Ascending aorta (tissue), 2 donors: ENCODE measurements around the gene C10orf71. TPM values are rescaled to one million over a fixed set of nuclear protein-coding genes. Genes with fewer than 3 reads are reported as not detected.
A peak's percentile ranks its signal among the peaks of the same experiment; 100 is the strongest.

Experiments
- DNase-seq, 2 donors: peaks; one replicate each; pipeline ENCODE4 v3.0.0-alpha.2; 2019; ENCODE audit warnings: low spot score in 2 of 2
- H3K27ac ChIP-seq, 2 donors: fragments of 200-600 bp; sonication (generic); one replicate each; pipeline ENCODE4 v1.5.1; 2016 to 2017; ENCODE audit warnings: mild to moderate bottlenecking in 1 of 2
- H3K27me3 ChIP-seq: fragments of 200-600 bp; sonication (generic); one replicate; pipeline ENCODE4 v1.5.1; 2017
- H3K36me3 ChIP-seq, 2 donors: fragments of 200-600 bp; sonication (generic); one replicate each; pipeline ENCODE4 v1.5.1; 2016
- H3K4me1 ChIP-seq, 2 donors: fragments of 200-600 bp; sonication (generic); one replicate each; pipeline ENCODE4 v1.5.1; 2016 to 2017; ENCODE audit warnings: mild to moderate bottlenecking in 1 of 2
- H3K4me3 ChIP-seq, 2 donors: fragments of 200-600 bp; sonication (generic); one replicate each; pipeline ENCODE4 v1.5.1; 2016 to 2017; ENCODE audit warnings: mild to moderate bottlenecking in 1 of 2
- H3K9me3 ChIP-seq, 2 donors: fragments of 200-600 bp; sonication (generic); one replicate each; pipeline ENCODE4 v1.5.1; 2016
- CTCF ChIP-seq, 3 experiments: fragments of 200-600 bp in 2 of 3; fragments of 450-650 bp in 1 of 3; sonication (generic) in 2 of 3; IDR thresholded peaks; one replicate each; pipeline ENCODE4 v1.5.1; 2016 to 2019; ENCODE audit warnings: antibody characterized with exemption in 3 of 3, mild to moderate bottlenecking in 1 of 3, moderate library complexity in 1 of 3
- intact Hi-C: fragments of 100-400 bp; cut with DNase I; formaldehyde crosslinking; loops from one replicate; pipeline ENCODE4 v1.15.1; 2023
- total RNA-seq: library from RNA; depleted of rRNA; stranded (reverse); fragments of >200 nt; gene quantifications from one replicate; pipeline ENCODE4 v1.1.0, GENCODE V29; 2016

The C10orf71 gene
- total RNA-seq, 1 donor from 2014 or later, result not detected

GRCh38 chr10:49269523-49269922 lies 29.4 kb upstream of the C10orf71 start:
- H3K9me3 ChIP-seq, result peaks cover 0 to 13% of the 10 kb centered on the region in 2 donors
- no peak for DNase-seq
- no peaks in the 10 kb centered on the region for H3K4me1 ChIP-seq
- TF ChIP-seq CTCF (IDR thresholded peaks at IDR 0.05), result no peak
- H3K36me3 ChIP-seq, result no peaks in the 10 kb centered on the region
- no peak overlapping the region for H3K4me3 ChIP-seq
- intact Hi-C loops, result no loop called here
- H3K27me3 ChIP-seq, result no peaks in the 10 kb centered on the region
- no peak overlapping the region for H3K27ac ChIP-seq

GRCh38 chr10:49270565-49270964 lies 28.4 kb upstream of the C10orf71 start:
- H3K27me3 ChIP-seq, result no peaks in the 10 kb centered on the region
- intact Hi-C loops, result no loop called here
- TF ChIP-seq CTCF (IDR thresholded peaks at IDR 0.05), result no peak
- H3K36me3 ChIP-seq, result no peaks in the 10 kb centered on the region
- H3K4me3 ChIP-seq, result no peak overlapping the region
- no peaks in the 10 kb centered on the region for H3K4me1 ChIP-seq
- DNase-seq, result no peak
- H3K9me3 ChIP-seq, result peaks cover 0 to 13% of the 10 kb centered on the region in 2 donors
- H3K27ac ChIP-seq, result no peak overlapping the region

- intact Hi-C loops, result no loop called here
- Histone ChIP-seq H3K27ac (no peak overlapping the region), H3K9me3 (peaks cover 0 to 11% of the 10 kb centered on the region in 2 donors), H3K36me3 (no peaks in the 10 kb centered on the region), H3K27me3 (no peaks in the 10 kb centered on the region), H3K4me3 (no peak overlapping the region), H3K4me1 (no peaks in the 10 kb centered on the region)
- DNase-seq, result no peak
- TF ChIP-seq CTCF (IDR thresholded peaks at IDR 0.05), result no peak
Observed at GRCh38 chr10:49271346-49271745, 27.6 kb upstream of the C10orf71 start.

GRCh38 chr10:49272251-49273081 lies 26.5 kb upstream of the C10orf71 start:
- H3K9me3 ChIP-seq, result peaks cover 0 to 4% of the 10 kb centered on the region in 2 donors
- no peaks in the 10 kb centered on the region for H3K27me3 ChIP-seq
- H3K27ac ChIP-seq, result peak overlapping the region; percentile 49 to 50
- no peak for DNase-seq
- H3K36me3 ChIP-seq, result no peaks in the 10 kb centered on the region
- H3K4me1 ChIP-seq, result no peaks in the 10 kb centered on the region
- no peak overlapping the region for H3K4me3 ChIP-seq
- intact Hi-C loops, result no loop called here
- no peak for TF ChIP-seq CTCF (IDR thresholded peaks at IDR 0.05)

- H3K4me1 ChIP-seq, result no peaks in the 10 kb centered on the region
- H3K9me3 ChIP-seq, result peaks cover 0 to 4% of the 10 kb centered on the region in 2 donors
- no peaks in the 10 kb centered on the region for H3K27me3 ChIP-seq
- peak overlapping the region; percentile 49 to 50 for H3K27ac ChIP-seq
- no peak for DNase-seq
- intact Hi-C loops, result no loop called here
- no peak for TF ChIP-seq CTCF (IDR thresholded peaks at IDR 0.05)
- no peaks in the 10 kb centered on the region for H3K36me3 ChIP-seq
- no peak overlapping the region for H3K4me3 ChIP-seq
Observed at GRCh38 chr10:49273082-49273465, 25.9 kb upstream of the C10orf71 start.
